IMR-90 (cell line): ENCODE results near the gene CFAP299. TPM values are rescaled to one million over a fixed set of nuclear protein-coding genes. Genes with fewer than 3 reads are reported as not detected.

Source experiments
- ATAC-seq: fragments of 200-7000 bp; cut with Tn5 transposase; 2 replicates; pipeline ENCODE4 v1.9.1; 2020; ENCODE audit warnings: low read depth, mild to moderate bottlenecking, moderate library complexity
- BruUV-seq: library from RNA; stranded (reverse); fragments of 400-500 nt; replicated peaks from 2 replicates; lab custom pipeline; 2021; lab: Mats Ljungman, UMichigan
- CTCF ChIA-PET: fragments of 300-600 bp; formaldehyde crosslinking; extraction: SDS; loops from one replicate; lab custom pipeline; 2021; ENCODE audit warnings: antibody characterized with exemption; lab: Yijun Ruan, JAX
- POLR2A ChIA-PET: fragments of 300-600 bp; sonication (Branson Sonifier 250); formaldehyde crosslinking; loops from one replicate; lab custom pipeline; 2022; ENCODE audit warnings: antibody characterized with exemption; ENCODE audit not compliant: unreplicated experiment; lab: Charles Lee
- DNase-seq: peaks from one replicate; pipeline ENCODE4 v3.0.0; 2013
- H2AFZ ChIP-seq: replicated peaks from 2 replicates; pipeline ENCODE3; 2013; ENCODE audit warnings: low read length, mild to moderate bottlenecking; ENCODE audit not compliant: poor library complexity
- H2AK5ac ChIP-seq: 2 replicates; pipeline ENCODE4 v1.6.1; 2013; ENCODE audit warnings: low read depth, low read length, inconsistent platforms
- H2AK9ac ChIP-seq: replicated peaks from 2 replicates; pipeline ENCODE3; 2013; ENCODE audit warnings: mild to moderate bottlenecking, low read depth, low read length, moderate library complexity; ENCODE audit not compliant: poor library complexity
- H2BK120ac ChIP-seq: 2 replicates; pipeline ENCODE4 v1.6.1; 2013; ENCODE audit warnings: low read depth, low read length, inconsistent platforms
- H2BK15ac ChIP-seq: 3 replicates; pipeline ENCODE4 v1.6.1; 2013; ENCODE audit warnings: low read depth, low read length, inconsistent platforms
- H2BK20ac ChIP-seq: 2 replicates; pipeline ENCODE4 v1.6.1; 2013; ENCODE audit warnings: low read depth, mild to moderate bottlenecking, inconsistent platforms, low read length, moderate library complexity
- H2BK5ac ChIP-seq: 2 replicates; pipeline ENCODE4 v1.6.1; 2013; ENCODE audit warnings: mild to moderate bottlenecking, low read depth, low read length, inconsistent platforms; ENCODE audit not compliant: poor library complexity, severe bottlenecking
- H3K14ac ChIP-seq: replicated peaks from 2 replicates; pipeline ENCODE4 v1.6.1; 2013; ENCODE audit warnings: low read depth, low read length, inconsistent platforms
- H3K18ac ChIP-seq: 2 replicates; pipeline ENCODE4 v1.6.1; 2013; ENCODE audit warnings: low read depth, low read length, control low read depth
- H3K23ac ChIP-seq: 2 replicates; pipeline ENCODE4 v1.6.1; 2013; ENCODE audit warnings: low read depth, low read length, inconsistent platforms
- H3K27ac ChIP-seq: 2 replicates; pipeline ENCODE4 v1.5.1; 2013; ENCODE audit warnings: mild to moderate bottlenecking, control low read depth, low read length; ENCODE audit not compliant: insufficient read depth
- H3K27me3 ChIP-seq: 2 replicates; pipeline ENCODE4 v1.6.1; 2013; ENCODE audit warnings: low read length; ENCODE audit not compliant: control insufficient read depth, insufficient read depth
- H3K36me3 ChIP-seq: 2 replicates; pipeline ENCODE4 v1.6.1; 2013; ENCODE audit warnings: low read length, mixed read lengths; ENCODE audit not compliant: control insufficient read depth, insufficient read depth
- H3K4ac ChIP-seq: 2 replicates; pipeline ENCODE4 v1.6.1; 2013; ENCODE audit warnings: low read depth, low read length, inconsistent platforms
- H3K4me1 ChIP-seq: 2 replicates; pipeline ENCODE4 v1.6.1; 2013; ENCODE audit warnings: low read length, mixed read lengths; ENCODE audit not compliant: control insufficient read depth, insufficient read depth
- H3K4me2 ChIP-seq: 2 replicates; pipeline ENCODE4 v1.6.1; 2013; ENCODE audit warnings: low read depth, mild to moderate bottlenecking, control low read depth, low read length, moderate library complexity
- H3K4me3 ChIP-seq: 2 replicates; pipeline ENCODE4 v1.5.1; 2013; ENCODE audit warnings: low read depth, mild to moderate bottlenecking, control low read depth, low read length, moderate library complexity; ENCODE audit not compliant: insufficient read depth
- H3K56ac ChIP-seq: 2 replicates; pipeline ENCODE4 v1.6.1; 2013; ENCODE audit warnings: low read length, inconsistent platforms; ENCODE audit not compliant: insufficient read depth; ENCODE audit errors: extremely low read depth
- H3K79me1 ChIP-seq, 2 experiments: 2 replicates each; pipeline ENCODE4 v1.6.1; 2013; ENCODE audit warnings: low read length in 2 of 2, inconsistent platforms in 1 of 2, low read depth in 1 of 2
- H3K9ac ChIP-seq: 2 replicates; pipeline ENCODE4 v1.6.1; 2013; ENCODE audit warnings: low read depth, low read length, control low read depth
- H3K9me1 ChIP-seq: 2 replicates; pipeline ENCODE4 v1.6.1; 2013; ENCODE audit warnings: low read length, inconsistent platforms; ENCODE audit not compliant: insufficient read depth
- H3K9me3 ChIP-seq: 2 replicates; pipeline ENCODE4 v1.6.1; 2013; ENCODE audit warnings: low read length; ENCODE audit not compliant: control insufficient read depth, insufficient read depth
- H4K20me1 ChIP-seq: 2 replicates; pipeline ENCODE4 v1.6.1; 2013; ENCODE audit warnings: low read length, inconsistent platforms; ENCODE audit not compliant: insufficient read depth
- H4K5ac ChIP-seq: 2 replicates; pipeline ENCODE4 v1.6.1; 2013; ENCODE audit warnings: mild to moderate bottlenecking, low read depth, low read length, control low read depth
- H4K8ac ChIP-seq, 2 experiments: 2 replicates each; pipeline ENCODE4 v1.6.1; 2013; ENCODE audit warnings: low read depth in 2 of 2, low read length in 2 of 2, control low read depth in 1 of 2, inconsistent platforms in 1 of 2
- H4K91ac ChIP-seq: 2 replicates; pipeline ENCODE4 v1.6.1; 2013; ENCODE audit warnings: low read depth, low read length, inconsistent platforms; ENCODE audit not compliant: insufficient read depth
- BHLHE40 ChIP-seq: fragments of 150-350 bp; IDR thresholded peaks from 2 replicates; pipeline ENCODE4 v1.6.1; 2016; ENCODE audit warnings: mild to moderate bottlenecking, low read depth, low read length
- MAZ ChIP-seq: IDR thresholded peaks from 2 replicates; pipeline ENCODE4 v1.6.1; 2012; ENCODE audit warnings: low read depth, mild to moderate bottlenecking, low read length, improper control_type of control experiment, moderate library complexity, borderline replicate concordance
- RAD21 ChIP-seq: IDR thresholded peaks from 2 replicates; pipeline ENCODE4 v1.6.1; 2012; ENCODE audit warnings: low read length, improper control_type of control experiment
- RFX5 ChIP-seq: IDR thresholded peaks from 2 replicates; pipeline ENCODE4 v1.8.0; 2012; ENCODE audit warnings: low read depth, mild to moderate bottlenecking, low read length, moderate library complexity
- WGBS, 2 experiments: methylation state at CpG; one replicate each; pipeline versions ENCODE4 v1.1.5 to v1.1.7; 2013; ENCODE audit warnings: missing lambda C conversion rate in 2 of 2; ENCODE audit not compliant: insufficient read length in 1 of 2; ENCODE audit errors: extremely low coverage in 2 of 2; 5-methylcytosine and 5-hydroxymethylcytosine counted together
- dilution Hi-C: fragments of 300-500 bp; cut with HindIII; formaldehyde crosslinking; loops from one replicate; pipeline ENCODE4 v1.14.3; 2018; ENCODE audit warnings: low sequenced_read_pairs; ENCODE audit not compliant: unreplicated experiment
- in situ Hi-C: fragments of 300-500 bp; cut with MboI; formaldehyde crosslinking; loops from 3 replicates; pipeline ENCODE4 v1.14.3; 2019; ENCODE audit warnings: low sequenced_read_pairs, inconsistent platforms, mixed read lengths
- intact Hi-C: fragments of 100-400 bp; cut with micrococcal nuclease; formaldehyde crosslinking; loops from 2 replicates; pipeline ENCODE4 v1.10.0; 2022
- polyA plus RNA-seq, 3 experiments: library from polyadenylated mRNA; depleted of rRNA; stranded (reverse); fragments of >200 nt; gene quantifications; 2 replicates each; pipeline ENCODE4 v1.2.3, GENCODE V29; 2012; ENCODE audit warnings: low replicate concordance in 1 of 3
- total RNA-seq: library from RNA; depleted of rRNA; stranded (reverse); fragments of >200 nt; gene quantifications from 2 replicates; pipeline ENCODE4 v1.2.3, GENCODE V29; 2012

The CFAP299 gene
- total and polyA plus RNA-seq, 2 of the 4 experiments (the other 2 are of a cell fraction) = 1.0 to 1.1 TPM

- H3K79me1 ChIP-seq = no peaks in the 10 kb centered on the region
- H3K4me1 ChIP-seq = no peaks in the 10 kb centered on the region
- H3K4me3 ChIP-seq = no peak overlapping the region
- no peak overlapping the region for H4K5ac ChIP-seq
- H3K9ac ChIP-seq = no peak overlapping the region
- intact Hi-C loops = no loop called here
- H2AFZ ChIP-seq = no peak overlapping the region
- H4K20me1 ChIP-seq = no peaks in the 10 kb centered on the region
- no peak overlapping the region for H3K4me2 ChIP-seq
- no peaks in the 10 kb centered on the region for H3K27me3 ChIP-seq
- no peak overlapping the region for H2AK5ac ChIP-seq
- H2BK15ac ChIP-seq = no peak overlapping the region
- no peak overlapping the region for H2BK20ac ChIP-seq
- ChIA-PET POLR2A (no interaction called here), CTCF (no interaction called here)
- in situ Hi-C loops = no loop called here
- dilution Hi-C loops = no loop called here
- no peak overlapping the region for H4K91ac ChIP-seq
- no peak overlapping the region for H3K14ac ChIP-seq
- no peaks in the 10 kb centered on the region for H3K36me3 ChIP-seq
- WGBS, 2 experiments = no CpG with 5 or more reads among the region's 2 CpGs
- ATAC-seq (no peak), DNase-seq (no peak)
- H3K9me3 ChIP-seq = no peaks in the 10 kb centered on the region
- H3K9me1 ChIP-seq = no peaks in the 10 kb centered on the region
- no peak overlapping the region for H4K8ac ChIP-seq
- H2BK5ac ChIP-seq = no peak overlapping the region
- no peak overlapping the region for H2BK120ac ChIP-seq
- no TSS peak for BruUV-seq
- H3K27ac ChIP-seq = no peak overlapping the region
- TF ChIP-seq RFX5 (no peak), BHLHE40 (no peak), RAD21 (no peak), MAZ (no peak)
- no peak overlapping the region for H2AK9ac ChIP-seq
- no peak overlapping the region for H3K56ac ChIP-seq
- H3K23ac ChIP-seq = no peak overlapping the region
- no peak overlapping the region for H3K18ac ChIP-seq
- H3K4ac ChIP-seq = no peak overlapping the region
Measured at GRCh38 chr4:80900908-80901307, 565.4 kb downstream of the CFAP299 start.
